ENCODE measurements around the gene CFAP100.

GRCh38 chr3:126414406-126414805 lies 19.7 kb downstream of the CFAP100 start:
- no peak for TF ChIP-seq EP300 (IDR thresholded peaks at IDR 0.05; ENCODE audit: borderline replicate concordance)
- no peak for TF ChIP-seq RAD21 (IDR thresholded peaks at IDR 0.05; ENCODE audit: low read depth)

Data from Ishikawa (cell line).